Stimulated activated CD8-positive, alpha-beta memory T cell treated with anti-CD3 and anti-CD28 coated beads, Interleukin-12 subunit alpha, Interleukin-12 subunit beta, amount 100 ng/mL, for 4 hours (primary cell): Measurements from ENCODE around the gene NFIA.

ENCODE experiments used
- DNase-seq: peaks from one replicate; pipeline ENCODE4 v3.0.0-alpha.2; 2020; ENCODE audit warnings: low read depth

The NFIA gene

GRCh38 chr1:61498342-61498741, 416.0 kb downstream of the NFIA start:
- no peak for DNase-seq

- DNase-seq = no peak
These were observed 419.9 kb downstream of the NFIA start for GRCh38 chr1:61501971-61502916.

- DNase-seq = no peak
These were observed 421.9 kb downstream of the NFIA start for GRCh38 chr1:61504305-61504704.

- no peak for DNase-seq
These were observed 422.6 kb downstream of the NFIA start for GRCh38 chr1:61504852-61505390.

GRCh38 chr1:61506236-61506635, 423.9 kb downstream of the NFIA start:
- DNase-seq = no peak

- no peak for DNase-seq
These were observed 424.7 kb downstream of the NFIA start for GRCh38 chr1:61506944-61507500.
